NCI-H146 treated with DMSO at 0.1 percent for 48 hours (cell line): Measurements from ENCODE around the gene RNF103.

ENCODE experiments used
- DNase-seq: peaks from one replicate; lab custom pipeline; 2025; ENCODE audit not compliant: unreplicated experiment; lab: John Stamatoyannopoulos, UW

Gene RNF103

GRCh38 chr2:86570059-86570458 is 53.6 kb downstream of the RNF103 start:
- no peak for DNase-seq

DNA sequence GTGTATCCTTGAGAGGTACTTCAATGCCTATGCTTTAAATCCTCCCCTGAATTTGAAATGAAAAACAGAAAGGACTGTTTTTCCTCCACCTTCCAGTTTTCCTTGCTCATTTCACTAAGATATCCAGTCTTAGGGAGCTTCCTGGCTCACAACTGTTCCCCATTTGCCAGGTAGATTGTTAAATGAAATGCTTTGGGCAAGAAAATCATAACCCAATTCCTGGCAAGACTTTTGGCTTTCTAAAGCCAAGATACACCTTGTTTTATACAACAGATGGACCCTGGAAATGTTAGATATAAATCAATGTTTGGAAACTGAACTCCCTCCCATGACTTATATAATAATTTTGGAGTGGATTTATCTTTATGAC is 56.9 kb downstream of the RNF103 start:
- DNase-seq, result no peak

DNA sequence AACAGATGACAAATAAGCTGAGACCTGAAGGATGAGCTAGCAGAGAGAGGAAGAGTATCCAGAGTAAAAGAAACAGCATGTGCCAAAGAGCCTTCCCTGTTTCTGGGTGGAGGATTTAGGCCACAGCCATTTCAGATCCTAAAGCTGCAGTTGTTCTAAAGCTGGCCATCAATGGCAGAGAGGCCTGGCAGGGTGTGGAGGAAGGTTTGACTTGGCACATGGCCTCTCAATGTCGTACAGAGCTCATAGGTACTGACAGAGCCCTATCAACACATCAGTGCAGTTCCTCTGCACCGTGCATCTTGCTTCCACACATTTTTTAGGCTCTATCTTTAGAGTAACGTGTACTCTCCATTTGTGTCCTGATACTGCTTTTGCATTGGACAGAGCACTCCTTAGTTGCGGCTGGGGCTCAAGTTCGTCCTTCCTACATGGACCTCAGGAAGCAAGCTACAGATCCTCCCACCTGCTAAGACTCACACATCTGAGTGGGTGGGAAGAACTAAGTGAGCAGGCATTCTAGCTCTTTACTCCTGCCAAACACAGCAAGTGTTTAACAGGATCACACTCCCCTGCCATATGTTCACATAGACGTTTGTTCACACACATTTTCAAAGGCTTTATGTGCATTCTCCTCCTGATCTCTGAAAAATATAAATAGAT is 57.4 kb downstream of the RNF103 start:
- no peak for DNase-seq

GRCh38 chr2:86563650-86564061 is 60.0 kb downstream of the RNF103 start:
- no peak for DNase-seq

- peak; percentile 91 for DNase-seq
These were observed 60.6 kb downstream of the RNF103 start, which contains the start of gene CHMP3 for GRCh38 chr2:86562922-86563649. Gene CHMP3, minus strand, starts transcription at chr2:86563443. Its CDS starts 95 bp downstream, at chr2:86563348.

GRCh38 chr2:86562485-86562921 is 61.2 kb downstream of the RNF103 start:
- DNase-seq, result no peak

GRCh38 chr2:86557836-86558235 is 65.8 kb downstream of the RNF103 start:
- no peak for DNase-seq

DNA sequence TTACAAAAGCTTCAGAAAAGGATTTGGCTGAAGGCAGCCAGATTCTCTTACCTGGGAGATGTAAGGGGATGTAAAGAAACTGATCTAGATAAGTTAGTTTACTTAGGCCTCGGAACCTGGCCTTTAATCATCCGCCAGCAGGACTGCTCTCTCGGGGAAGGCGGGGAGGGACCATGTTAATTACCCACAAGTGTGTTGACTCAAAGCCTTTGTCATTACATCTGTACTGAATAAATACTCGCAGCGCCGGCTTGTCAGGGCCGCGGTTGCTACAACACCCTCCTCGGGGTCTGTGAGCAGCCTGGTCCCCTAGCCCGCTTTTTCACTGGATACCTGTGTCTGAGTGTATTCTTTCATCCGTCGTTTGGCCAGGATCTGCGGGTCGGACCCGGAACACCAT is 67.2 kb downstream of the RNF103 start:
- no peak for DNase-seq
